Fibroblast of lung (primary cell): ENCODE measurements around the gene CPTP. TPM values are rescaled to one million over a fixed set of nuclear protein-coding genes. Genes with fewer than 3 reads are reported as not detected.

Experiments
- DNase-seq, 2 donors: peaks; one replicate each; pipeline versions ENCODE4 v3.0.0 to v3.0.0-alpha.2; 2010; ENCODE audit warnings: low read depth in 2 of 2
- H2AFZ ChIP-seq: 2 replicates; pipeline ENCODE4 v1.5.1; 2012; ENCODE audit warnings: low read length, control low read depth, inconsistent platforms
- H3K27ac ChIP-seq: 2 replicates; pipeline ENCODE4 v1.5.1; 2011; ENCODE audit warnings: low read length, control low read depth; ENCODE audit not compliant: insufficient read depth
- H3K27me3 ChIP-seq: 2 replicates; pipeline ENCODE4 v1.5.1; 2011; ENCODE audit warnings: mild to moderate bottlenecking, low read length; ENCODE audit not compliant: control insufficient read depth, insufficient read depth
- H3K36me3 ChIP-seq: 2 replicates; pipeline ENCODE4 v1.5.1; 2011; ENCODE audit warnings: low read length; ENCODE audit not compliant: control insufficient read depth, insufficient read depth
- H3K4me1 ChIP-seq: 2 replicates; pipeline ENCODE4 v1.5.1; 2011; ENCODE audit warnings: low read length; ENCODE audit not compliant: control insufficient read depth, insufficient read depth; ENCODE audit errors: extremely low read depth
- H3K4me2 ChIP-seq: 2 replicates; pipeline ENCODE4 v1.5.1; 2011; ENCODE audit warnings: low read length, control low read depth; ENCODE audit not compliant: insufficient read depth; ENCODE audit errors: extremely low read depth
- H3K4me3 ChIP-seq, 4 experiments: fragments of 200-600 bp in 1 of 4; sonication (generic) in 1 of 4; replicated peaks in 1 of 4; 2 replicates each; pipeline ENCODE4 v1.5.1; 2011 to 2016; ENCODE audit warnings: low read length in 4 of 4, low read depth in 3 of 4, mild to moderate bottlenecking in 3 of 4, control low read depth in 2 of 4, inconsistent platforms in 1 of 4, mixed read lengths in 1 of 4; ENCODE audit not compliant: insufficient read depth in 1 of 4; ENCODE audit errors: control extremely low read depth in 1 of 4
- H3K79me2 ChIP-seq: 2 replicates; pipeline ENCODE4 v1.5.1; 2012; ENCODE audit warnings: mild to moderate bottlenecking, low read length, inconsistent platforms; ENCODE audit not compliant: control insufficient read depth, insufficient read depth
- H3K9ac ChIP-seq: 2 replicates; pipeline ENCODE4 v1.5.1; 2011; ENCODE audit warnings: mild to moderate bottlenecking, low read length, control low read depth; ENCODE audit not compliant: insufficient read depth
- H3K9me3 ChIP-seq: 2 replicates; pipeline ENCODE4 v1.5.1; 2012; ENCODE audit warnings: low read depth, low read length; ENCODE audit not compliant: control insufficient read depth, insufficient read depth
- H4K20me1 ChIP-seq: 2 replicates; pipeline ENCODE4 v1.5.1; 2011; ENCODE audit warnings: low read length; ENCODE audit not compliant: control insufficient read depth, insufficient read depth; ENCODE audit errors: extremely low read depth
- EZH2 ChIP-seq: IDR thresholded peaks from 2 replicates; pipeline ENCODE4 v1.5.1; 2012; ENCODE audit warnings: low read length, control low read depth, mild to moderate bottlenecking; ENCODE audit errors: missing control alignments
- polyA plus RNA-seq, 2 donors: library from polyadenylated mRNA; depleted of rRNA in 1 of 2; stranded (reverse) in 1 of 2; unstranded in 1 of 2; fragments of >200 nt; gene quantifications; 2 replicates each; pipeline ENCODE4 v1.2.1, GENCODE V29; 2011 to 2012; ENCODE audit warnings: missing spikeins in 1 of 2
- total RNA-seq: library from RNA; depleted of rRNA; stranded (reverse); fragments of >200 nt; gene quantifications from 2 replicates; pipeline ENCODE4 v1.2.1, GENCODE V29; 2014
- TF ChIP-seq, protein P1 (sequence below), 2 donors: IDR thresholded peaks in 1 of 2; conservative IDR thresholded peaks in 1 of 2; 1 replicate in 1 of 2; 2 replicates in 1 of 2; pipeline ENCODE4 v1.5.1; 2011 to 2012; ENCODE audit warnings: low read length in 2 of 2, control low read depth in 1 of 2, inconsistent platforms in 1 of 2, low read depth in 1 of 2, mild to moderate bottlenecking in 1 of 2

Gene CPTP
- total and polyA plus RNA-seq, 2 donors (not counting 1 experiment from before 2014, with no cell fraction given), result 6.0 to 10.1 TPM

DNA sequence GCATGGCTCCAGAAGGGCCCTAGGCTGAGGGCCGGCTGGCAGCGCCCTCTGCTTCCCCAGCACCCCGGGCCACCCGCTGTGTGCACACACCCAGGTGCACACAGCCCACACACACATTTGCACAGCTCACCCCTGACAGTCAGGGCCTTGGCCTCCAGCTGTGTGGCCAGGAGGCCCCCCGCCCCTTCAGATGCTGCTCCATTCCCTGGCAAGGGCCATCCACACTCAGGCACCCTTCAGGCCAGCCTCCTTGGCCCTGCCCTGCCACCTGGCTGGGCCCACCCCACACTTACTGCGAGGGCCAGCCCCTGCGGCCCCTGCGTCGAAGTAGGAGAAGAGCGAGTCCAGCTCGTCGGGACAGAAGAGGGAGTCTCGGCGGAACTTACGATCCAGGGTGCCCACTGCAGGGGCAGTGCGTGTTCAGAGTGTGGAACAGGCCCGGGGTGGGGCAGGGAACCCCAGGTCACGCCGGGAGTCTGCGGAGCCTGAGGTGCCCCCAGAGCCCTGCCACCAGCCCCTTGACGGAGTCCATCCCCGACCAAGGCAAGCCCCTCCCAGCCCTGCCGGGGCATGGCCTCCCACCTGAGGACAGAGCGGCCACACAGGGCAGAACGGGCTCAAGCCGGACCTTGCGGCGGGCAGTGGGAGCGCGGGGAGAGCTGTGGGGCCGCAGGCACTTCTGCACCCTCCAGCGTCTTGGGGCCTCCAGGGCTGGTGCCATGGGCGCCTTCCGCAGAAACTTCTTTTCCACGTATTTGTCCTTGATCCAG lies 29.3 kb upstream of the CPTP start:
- no peak overlapping the region for H3K4me2 ChIP-seq
- no peak overlapping the region for H3K27ac ChIP-seq
- no peak for DNase-seq
- H3K9ac ChIP-seq, result no peak overlapping the region
- H2AFZ ChIP-seq, result no peak overlapping the region
- no peak for TF ChIP-seq EZH2
- TF ChIP-seq, protein P1, sequence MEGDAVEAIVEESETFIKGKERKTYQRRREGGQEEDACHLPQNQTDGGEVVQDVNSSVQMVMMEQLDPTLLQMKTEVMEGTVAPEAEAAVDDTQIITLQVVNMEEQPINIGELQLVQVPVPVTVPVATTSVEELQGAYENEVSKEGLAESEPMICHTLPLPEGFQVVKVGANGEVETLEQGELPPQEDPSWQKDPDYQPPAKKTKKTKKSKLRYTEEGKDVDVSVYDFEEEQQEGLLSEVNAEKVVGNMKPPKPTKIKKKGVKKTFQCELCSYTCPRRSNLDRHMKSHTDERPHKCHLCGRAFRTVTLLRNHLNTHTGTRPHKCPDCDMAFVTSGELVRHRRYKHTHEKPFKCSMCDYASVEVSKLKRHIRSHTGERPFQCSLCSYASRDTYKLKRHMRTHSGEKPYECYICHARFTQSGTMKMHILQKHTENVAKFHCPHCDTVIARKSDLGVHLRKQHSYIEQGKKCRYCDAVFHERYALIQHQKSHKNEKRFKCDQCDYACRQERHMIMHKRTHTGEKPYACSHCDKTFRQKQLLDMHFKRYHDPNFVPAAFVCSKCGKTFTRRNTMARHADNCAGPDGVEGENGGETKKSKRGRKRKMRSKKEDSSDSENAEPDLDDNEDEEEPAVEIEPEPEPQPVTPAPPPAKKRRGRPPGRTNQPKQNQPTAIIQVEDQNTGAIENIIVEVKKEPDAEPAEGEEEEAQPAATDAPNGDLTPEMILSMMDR (conservative IDR thresholded peaks at IDR 0.05 in 1 of 2, IDR thresholded peaks at IDR 0.05 in 1 of 2; ENCODE audit: low read depth in 1 of 2, low read length in 2 of 2), result no peak
- H3K9me3 ChIP-seq, result no peaks in the 10 kb centered on the region
- no peaks in the 10 kb centered on the region for H4K20me1 ChIP-seq
- H3K79me2 ChIP-seq, result no peaks in the 10 kb centered on the region
- no peaks in the 10 kb centered on the region for H3K4me1 ChIP-seq
- H3K36me3 ChIP-seq, result peaks cover 35% of the 10 kb centered on the region
- H3K27me3 ChIP-seq, result no peaks in the 10 kb centered on the region
- H3K4me3 ChIP-seq, result no peak overlapping the region

DNA sequence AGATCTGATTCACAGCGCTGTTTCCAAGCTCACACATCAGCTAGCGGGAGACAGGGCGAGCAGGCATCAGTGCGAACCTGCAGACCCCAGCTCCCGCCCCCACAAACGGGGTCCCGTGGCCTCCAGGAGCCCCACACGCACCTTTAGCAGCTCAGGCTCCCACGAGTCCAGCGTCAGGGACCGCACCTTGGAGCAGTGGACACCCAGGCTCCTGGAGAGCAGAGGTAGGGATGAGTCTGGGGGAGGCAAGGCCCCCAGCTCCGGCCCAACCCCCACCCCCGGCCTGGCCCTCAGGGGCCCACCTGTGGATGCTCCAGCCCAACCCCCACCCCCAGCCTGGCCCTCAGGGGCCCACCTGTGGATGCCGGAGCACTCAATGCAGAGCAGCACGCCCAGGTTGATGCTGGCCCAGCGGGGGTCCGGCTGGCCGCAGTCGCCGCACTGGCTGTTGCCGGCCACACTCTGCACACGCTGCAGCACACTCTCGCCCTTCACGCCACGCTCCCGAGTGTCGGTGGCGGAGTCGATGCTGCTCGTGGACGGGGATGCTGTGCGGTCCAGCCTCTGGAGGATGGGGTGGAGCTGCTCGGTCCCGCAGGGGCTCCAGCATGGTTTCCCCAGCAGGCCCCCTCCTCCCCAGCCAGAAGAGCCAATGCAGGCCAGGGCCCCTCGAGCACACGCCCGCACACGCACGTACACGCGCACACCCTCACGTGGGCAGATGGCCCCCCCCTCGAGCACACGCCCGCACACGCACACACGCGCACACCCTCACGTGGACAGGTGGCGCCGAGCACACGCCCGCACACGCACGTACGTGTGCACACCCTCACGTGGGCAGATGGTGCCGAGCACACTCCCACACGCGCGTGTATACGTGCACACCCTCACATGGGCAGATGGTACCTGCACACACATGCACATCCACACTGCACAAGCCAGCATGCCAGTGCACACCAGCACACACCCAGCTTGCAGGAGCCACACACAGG lies 28.2 kb upstream of the CPTP start:
- no peak overlapping the region for H3K9ac ChIP-seq
- DNase-seq, result no peak
- no peaks in the 10 kb centered on the region for H4K20me1 ChIP-seq
- peaks cover 36% of the 10 kb centered on the region for H3K36me3 ChIP-seq
- no peaks in the 10 kb centered on the region for H3K4me1 ChIP-seq
- no peak overlapping the region for H3K27ac ChIP-seq
- H3K4me2 ChIP-seq, result no peak overlapping the region
- no peaks in the 10 kb centered on the region for H3K79me2 ChIP-seq
- H2AFZ ChIP-seq, result no peak overlapping the region
- H3K4me3 ChIP-seq, result no peak overlapping the region
- H3K9me3 ChIP-seq, result no peaks in the 10 kb centered on the region
- TF ChIP-seq, protein P1 (conservative IDR thresholded peaks at IDR 0.05 in 1 of 2, IDR thresholded peaks at IDR 0.05 in 1 of 2; ENCODE audit: low read depth in 1 of 2, low read length in 2 of 2), result no peak
- TF ChIP-seq EZH2, result no peak
- no peaks in the 10 kb centered on the region for H3K27me3 ChIP-seq

DNA sequence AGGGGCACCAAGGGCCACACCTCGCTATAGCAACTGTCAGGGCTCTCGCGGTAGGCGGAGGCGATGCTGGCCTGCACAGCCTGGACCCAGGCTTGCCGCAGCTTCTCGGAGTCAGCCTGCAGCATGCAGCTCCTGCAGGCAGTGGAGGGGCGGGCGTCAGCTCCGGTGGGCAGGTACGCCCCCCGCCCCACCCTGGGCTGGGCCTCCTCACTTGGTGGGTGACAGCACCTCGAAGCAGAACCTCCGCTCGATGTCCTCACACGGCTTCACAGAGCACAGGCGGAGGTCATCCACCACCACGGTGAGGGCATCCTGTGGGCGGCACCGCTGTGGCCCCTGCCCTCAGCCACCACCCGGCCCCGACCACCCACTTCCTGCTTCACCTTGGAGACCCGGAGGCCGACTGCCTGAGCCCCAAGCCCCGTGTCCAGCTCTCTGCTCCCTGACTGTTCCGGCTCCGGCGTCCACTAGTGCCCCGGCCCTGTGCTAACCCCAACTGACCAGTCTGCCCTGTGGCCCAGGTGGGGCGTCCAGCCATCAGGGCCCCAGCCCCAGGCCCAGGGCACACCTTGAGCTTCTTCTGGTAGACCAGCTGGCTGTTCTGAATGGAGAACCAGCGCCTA lies 26.7 kb upstream of the CPTP start:
- no peak overlapping the region for H3K27ac ChIP-seq
- no peaks in the 10 kb centered on the region for H3K27me3 ChIP-seq
- TF ChIP-seq, protein P1 (conservative IDR thresholded peaks at IDR 0.05 in 1 of 2, IDR thresholded peaks at IDR 0.05 in 1 of 2; ENCODE audit: low read depth in 1 of 2, low read length in 2 of 2), result no peak
- no peak for TF ChIP-seq EZH2
- no peak for DNase-seq
- H3K9ac ChIP-seq, result no peak overlapping the region
- H3K9me3 ChIP-seq, result no peaks in the 10 kb centered on the region
- no peaks in the 10 kb centered on the region for H4K20me1 ChIP-seq
- no peaks in the 10 kb centered on the region for H3K4me1 ChIP-seq
- H2AFZ ChIP-seq, result no peak overlapping the region
- H3K4me3 ChIP-seq, result no peak overlapping the region
- H3K79me2 ChIP-seq, result peaks cover under 1% of the 10 kb centered on the region
- H3K4me2 ChIP-seq, result no peak overlapping the region
- H3K36me3 ChIP-seq, result peaks cover 39% of the 10 kb centered on the region
